Stimulated activated CD8-positive, alpha-beta memory T cell treated with anti-CD3 and anti-CD28 coated beads, Interleukin-4, amount 100 ng/mL, for 1 hour (primary cell): ENCODE data around the gene ZBTB20.

ENCODE experiments used
- DNase-seq, 2 donors: peaks; one replicate each; pipeline ENCODE4 v3.0.0-alpha.2; 2020; ENCODE audit warnings: low read depth in 2 of 2, low spot score in 1 of 2

ZBTB20 gene

GRCh38 chr3:114640126-114640525 lies 507.0 kb downstream of the ZBTB20 start:
- DNase-seq: no peak

DNA sequence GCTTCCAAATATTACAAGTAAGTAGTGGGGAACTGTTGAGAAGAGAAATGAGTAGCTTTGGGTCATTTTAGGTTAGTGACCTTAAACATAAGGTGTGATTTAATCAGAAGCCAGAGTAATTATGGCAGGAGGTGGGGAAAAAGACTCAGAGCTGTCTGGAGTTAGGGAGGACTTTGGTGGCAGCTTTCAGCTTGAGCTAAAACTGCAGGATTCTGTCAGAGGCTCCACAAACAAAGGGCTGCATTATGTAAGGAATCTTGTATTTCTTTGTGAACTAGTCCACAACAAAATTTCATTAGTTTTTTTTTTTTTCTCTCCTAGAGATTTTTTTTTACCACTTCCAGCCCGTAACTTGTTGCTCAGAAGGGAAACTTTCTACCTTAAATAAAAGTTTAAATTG lies 507.9 kb downstream of the ZBTB20 start:
- DNase-seq: no peak

GRCh38 chr3:114635878-114636277 lies 511.2 kb downstream of the ZBTB20 start:
- no peak for DNase-seq

- no peak for DNase-seq
Observed at GRCh38 chr3:114634635-114635034, 512.5 kb downstream of the ZBTB20 start.

DNA sequence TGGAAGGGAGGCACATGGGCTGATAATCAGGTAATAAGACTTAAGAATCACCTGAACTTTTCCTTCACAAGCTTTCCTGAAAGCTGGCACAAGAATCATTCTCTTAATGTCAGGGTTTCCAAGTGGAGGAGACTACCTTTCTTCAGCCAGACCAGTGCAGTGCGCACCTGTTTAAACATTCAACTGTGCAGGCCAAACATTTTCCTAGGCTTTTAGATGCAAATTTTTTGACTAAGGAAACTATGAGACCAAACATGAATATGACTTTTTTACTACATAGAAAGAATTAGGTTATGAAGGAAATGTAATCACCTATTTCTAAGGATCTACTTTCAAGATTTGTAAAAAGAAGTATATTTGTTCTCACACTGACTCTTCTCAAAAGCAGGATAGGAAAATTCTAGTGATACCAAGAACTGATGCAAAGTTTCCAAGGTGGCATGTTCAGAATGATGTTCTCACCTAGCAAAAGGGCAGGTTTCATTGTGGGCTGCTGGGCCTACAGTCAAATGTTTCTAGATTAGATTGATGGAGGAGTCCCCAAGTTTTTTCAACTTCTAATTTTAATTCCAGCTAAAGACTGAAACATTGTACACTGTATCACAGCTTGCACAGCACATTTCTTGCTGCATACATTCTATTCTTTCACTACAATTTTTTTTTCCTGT lies 514.2 kb downstream of the ZBTB20 start:
- DNase-seq: no peak

DNA sequence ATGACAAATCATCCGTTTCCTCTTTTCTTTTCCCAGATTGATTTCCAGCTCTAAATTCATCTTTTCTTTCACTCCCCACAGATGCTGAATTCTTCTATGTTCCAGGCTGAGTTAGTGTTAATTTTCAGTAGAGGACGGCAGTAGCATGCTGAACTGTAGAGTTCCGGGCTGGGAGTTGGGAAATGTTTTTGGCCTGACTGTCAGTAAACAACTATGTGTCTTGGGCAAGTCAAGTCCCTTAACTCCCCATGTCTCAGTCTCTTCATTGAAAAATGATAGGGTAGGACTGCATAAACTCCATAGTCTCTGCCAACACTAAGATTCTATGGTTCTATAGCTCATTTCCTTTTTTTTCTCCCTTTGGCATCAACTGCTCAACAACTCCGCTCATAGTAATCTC lies 519.3 kb downstream of the ZBTB20 start:
- DNase-seq: no peak

DNA sequence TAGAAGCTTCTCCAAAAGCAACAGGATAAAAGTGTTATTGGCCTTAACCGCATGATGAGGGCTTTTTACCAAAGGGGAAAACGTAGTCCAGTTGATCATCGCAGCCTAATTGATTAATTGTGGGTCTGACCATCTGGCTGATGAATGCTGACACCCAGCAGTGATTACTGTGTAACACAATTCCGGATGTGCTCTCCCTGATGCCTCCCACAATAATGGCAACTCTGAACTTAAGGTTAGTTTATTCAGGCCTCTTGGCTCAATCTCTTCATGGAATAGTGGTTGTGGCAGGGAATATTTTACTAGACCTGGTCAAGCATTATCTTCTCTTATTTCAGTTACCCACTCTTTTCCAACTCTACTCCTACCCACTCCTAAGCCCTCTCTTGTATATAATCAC lies 520.3 kb downstream of the ZBTB20 start:
- DNase-seq: no peak

DNA sequence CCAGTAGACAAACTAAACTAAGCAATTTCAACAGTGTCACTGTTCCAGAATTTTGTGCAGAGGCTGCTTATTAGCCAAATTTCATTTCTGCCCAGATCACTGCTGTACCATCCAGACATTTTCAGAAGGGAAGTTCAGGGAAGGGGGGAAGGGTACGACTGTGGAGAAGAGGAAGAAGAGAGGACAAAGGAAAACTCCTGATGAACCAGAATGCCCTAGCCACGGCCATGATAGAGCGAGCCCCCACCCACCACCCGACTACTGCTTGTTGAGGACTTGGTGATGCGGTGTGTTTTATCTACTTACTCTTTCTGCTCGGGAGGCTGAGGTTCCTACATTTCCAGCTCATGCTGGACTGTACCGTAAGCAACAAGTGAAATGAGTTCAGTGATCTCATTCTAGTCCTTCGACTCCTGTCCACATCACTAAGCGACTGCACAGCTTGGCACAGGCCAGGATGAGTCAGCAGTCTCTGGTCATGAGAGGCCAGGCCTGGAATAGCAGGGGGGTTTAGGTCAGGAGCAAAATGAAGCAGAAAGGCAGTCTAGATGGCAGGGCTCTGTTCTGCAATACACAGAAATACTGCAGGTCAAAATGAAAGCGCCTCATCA lies 522.4 kb downstream of the ZBTB20 start:
- no peak for DNase-seq

DNA sequence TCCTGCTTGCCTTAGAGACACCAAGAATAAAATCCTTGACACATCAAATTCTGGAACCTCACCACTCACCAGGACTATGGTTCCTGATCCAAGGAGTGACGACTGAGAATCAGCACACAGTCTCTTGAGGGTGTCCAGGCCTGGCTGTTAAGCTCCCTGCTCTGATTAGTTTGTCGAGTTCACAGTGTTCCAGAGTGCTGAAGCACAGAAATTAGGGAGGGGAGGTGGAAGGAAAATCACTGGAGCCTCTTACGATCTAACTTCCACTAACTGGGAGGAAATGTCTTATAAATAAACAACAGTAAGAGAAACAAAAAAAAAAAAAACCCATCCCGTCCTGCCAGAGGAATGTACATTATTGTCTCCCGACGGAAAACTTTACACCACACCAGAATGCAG lies 523.0 kb downstream of the ZBTB20 start:
- no peak for DNase-seq

GRCh38 chr3:114623420-114624046 lies 523.6 kb downstream of the ZBTB20 start:
- no peak for DNase-seq

- no peak for DNase-seq
Observed at GRCh38 chr3:114622001-114622400, 525.1 kb downstream of the ZBTB20 start.

DNA sequence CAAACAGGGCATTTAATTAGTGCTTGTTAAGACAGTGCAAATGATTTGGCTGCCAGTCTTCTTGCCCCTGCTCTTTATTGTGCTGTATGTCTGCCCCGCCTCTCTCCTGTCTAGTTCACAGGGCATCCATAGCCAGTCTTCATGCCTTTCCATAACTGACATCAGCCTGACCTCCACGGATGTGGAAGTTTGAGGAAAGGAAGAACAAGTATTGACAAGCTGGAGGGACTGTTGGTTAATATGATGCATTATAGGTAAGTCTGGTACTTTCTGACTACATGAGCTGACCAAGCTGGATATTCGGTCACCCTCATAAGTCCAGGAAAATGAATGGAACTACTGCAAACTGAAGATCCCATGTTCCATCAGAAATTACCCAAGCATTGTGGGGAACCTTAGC lies 527.3 kb downstream of the ZBTB20 start:
- DNase-seq: no peak

DNA sequence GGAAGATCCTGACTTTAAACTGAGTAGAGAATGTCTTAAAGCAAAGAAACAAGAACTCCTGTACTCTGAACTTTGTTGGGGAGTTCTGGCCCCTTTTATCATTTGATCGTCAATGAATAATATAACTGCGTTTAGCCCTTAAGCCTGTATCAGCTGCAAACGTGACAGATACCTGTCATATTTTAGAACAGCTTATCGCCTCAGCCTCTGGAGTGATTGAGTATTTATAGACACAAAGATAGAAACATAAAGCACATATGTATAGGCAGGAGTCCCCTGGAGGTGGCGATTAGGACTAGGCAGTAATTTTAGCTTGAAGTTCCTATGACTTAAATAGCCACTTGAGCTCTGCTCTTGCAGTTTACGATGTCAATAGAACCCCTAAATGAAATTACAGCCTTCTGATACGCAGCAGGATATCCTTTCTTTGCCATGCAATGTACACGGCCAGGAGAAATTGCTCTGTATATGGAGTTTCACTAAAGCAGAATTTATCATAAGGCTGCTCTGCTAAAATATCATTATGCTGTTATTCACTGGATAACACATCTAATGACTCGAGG lies 531.5 kb downstream of the ZBTB20 start:
- no peak for DNase-seq

GRCh38 chr3:114609973-114610630 lies 537.0 kb downstream of the ZBTB20 start:
- DNase-seq: no peak

DNA sequence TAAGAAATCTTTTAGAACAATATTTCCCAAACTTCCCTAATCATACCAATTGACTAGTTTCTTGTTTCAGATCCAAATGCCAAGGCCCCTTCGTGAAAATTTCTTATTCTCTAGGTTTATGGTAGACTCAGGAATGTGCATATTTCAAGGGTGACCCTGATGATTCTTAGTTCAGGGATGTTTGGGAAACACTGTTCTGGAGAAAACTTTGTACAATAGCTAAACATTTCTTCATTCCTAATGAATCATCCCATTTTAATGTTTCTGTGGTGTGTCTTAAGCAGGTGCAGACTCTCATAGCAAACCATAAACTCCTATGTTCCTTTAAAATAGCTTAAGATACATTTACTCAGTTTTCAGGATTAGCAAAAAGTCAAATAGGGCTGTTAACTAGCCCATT lies 538.8 kb downstream of the ZBTB20 start:
- DNase-seq: no peak

- no peak for DNase-seq
Observed at GRCh38 chr3:114606336-114606735, 540.8 kb downstream of the ZBTB20 start.

GRCh38 chr3:114600571-114600970 lies 546.5 kb downstream of the ZBTB20 start:
- DNase-seq: no peak

GRCh38 chr3:114597871-114598270 lies 549.2 kb downstream of the ZBTB20 start:
- no peak for DNase-seq

GRCh38 chr3:114597012-114597411 lies 550.1 kb downstream of the ZBTB20 start:
- DNase-seq: no peak

DNA sequence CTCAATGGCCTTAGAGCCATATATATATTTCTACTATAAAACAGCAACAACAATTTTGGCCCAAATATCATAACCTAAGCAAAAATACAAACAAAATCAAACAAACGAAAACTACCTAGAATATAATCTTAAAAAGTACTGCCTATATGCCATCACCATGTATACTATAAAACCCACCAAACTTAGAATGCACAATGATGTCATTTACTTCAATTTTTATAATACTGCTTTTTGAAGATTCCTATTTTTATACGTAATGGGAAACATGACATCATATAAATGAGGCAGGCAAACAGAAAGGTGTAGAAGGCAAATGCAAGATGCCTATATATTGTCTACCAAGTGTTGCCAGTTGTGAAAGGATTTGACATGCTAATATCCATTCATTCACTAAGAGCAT lies 550.9 kb downstream of the ZBTB20 start:
- DNase-seq: no peak

- no peak for DNase-seq
Observed at GRCh38 chr3:114595522-114596028, 551.5 kb downstream of the ZBTB20 start.
